HUDEP-2 (cell line): ENCODE measurements around the gene ERBB2.
"Not testable (repeated sequence)": the region's sequence is repeated elsewhere in the genome, so short reads cannot be mapped to it uniquely, and the experiment has no call there.

ENCODE experiments used
- DNase-seq, 76 experiments: peaks; one replicate each; lab custom pipeline; 2025; ENCODE audit not compliant: unreplicated experiment in 76 of 76; lab: John Stamatoyannopoulos, UW

Gene ERBB2

GRCh38 chr17:39676198-39676819 lies 23.6 kb upstream of the ERBB2 start:
- DNase-seq, result peak in 64 of 76 experiments; percentile 24 to 84 (median 62)

- no peak for DNase-seq
Measured at GRCh38 chr17:39677072-39677471, 22.8 kb upstream of the ERBB2 start.

GRCh38 chr17:39677542-39678339 lies 22.1 kb upstream of the ERBB2 start:
- DNase-seq, result no peak

- DNase-seq, result peak in 19 of 76 experiments; percentile 14 to 58 (median 26)
Measured at GRCh38 chr17:39678340-39679116, 21.3 kb upstream of the ERBB2 start.

- DNase-seq, result peak in 59 of 76 experiments; percentile 22 to 75 (median 45)
Measured at GRCh38 chr17:39679521-39680192, 20.2 kb upstream of the ERBB2 start.

- peak in 69 of 76 experiments; percentile 28 to 80 (median 57) for DNase-seq
Measured at GRCh38 chr17:39683295-39683939, 16.4 kb upstream of the ERBB2 start.

- DNase-seq, result peak in 4 of 76 experiments; percentile 17 to 24 (median 17)
Measured at GRCh38 chr17:39684369-39685192, 15.3 kb upstream of the ERBB2 start.

- peak in 1 of 76 experiments; percentile 12 for DNase-seq
Measured at GRCh38 chr17:39687101-39687545, 12.7 kb upstream of the ERBB2 start.

- peak in 74 of 76 experiments; percentile 62 to 98 (median 85) for DNase-seq
Measured at GRCh38 chr17:39687546-39688474, 12.1 kb upstream of the ERBB2 start, which contains the start of gene PGAP3. Gene PGAP3, minus strand, starts transcription at chr17:39688057. Its CDS starts 43 bp downstream, at chr17:39688014.

GRCh38 chr17:39688475-39688835 lies 11.4 kb upstream of the ERBB2 start:
- no peak for DNase-seq

GRCh38 chr17:39688945-39689344 lies 10.9 kb upstream of the ERBB2 start:
- no peak for DNase-seq

GRCh38 chr17:39694593-39694992 lies 5.3 kb upstream of the ERBB2 start:
- no peak for DNase-seq

GRCh38 chr17:39695089-39695474 lies 4.8 kb upstream of the ERBB2 start:
- no peak for DNase-seq

- DNase-seq, result no peak
Measured at GRCh38 chr17:39696731-39697130, 3.1 kb upstream of the ERBB2 start.

- DNase-seq, result peak in 5 of 76 experiments; percentile 5 to 22 (median 13)
Measured at GRCh38 chr17:39697961-39698360, 1.9 kb upstream of the ERBB2 start.

- DNase-seq, result not testable (repeated sequence)
Measured at GRCh38 chr17:39699157-39699817, 577 bp upstream of the ERBB2 start.

GRCh38 chr17:39700148-39700987 lies 504 bp downstream of the ERBB2 start:
- no peak for DNase-seq
